NCI-H1105 (cell line): ENCODE measurements around the gene DBNL.

Experiments
- DNase-seq: peaks from one replicate; lab custom pipeline; 2025; lab: John Stamatoyannopoulos, UW

Gene DBNL

GRCh38 chr7:44100458-44101302, 56.2 kb downstream of the DBNL start:
- no peak for DNase-seq

GRCh38 chr7:44101303-44101965, 56.9 kb downstream of the DBNL start:
- no peak for DNase-seq

GRCh38 chr7:44101966-44102845, 57.7 kb downstream of the DBNL start:
- DNase-seq: no peak

GRCh38 chr7:44102846-44103565, 58.5 kb downstream of the DBNL start:
- DNase-seq: no peak

GRCh38 chr7:44103566-44103922, 59.0 kb downstream of the DBNL start:
- DNase-seq: no peak

- peak; percentile 6 for DNase-seq
Measured at GRCh38 chr7:44103923-44104859, 59.7 kb downstream of the DBNL start, which contains the start of gene AEBP1. Gene AEBP1 (plus strand): TSS chr7:44104345. CDS start chr7:44104666, 321 bp downstream.

GRCh38 chr7:44104860-44105771, 60.6 kb downstream of the DBNL start:
- DNase-seq: no peak

- no peak for DNase-seq
Measured at GRCh38 chr7:44105832-44106231, 61.3 kb downstream of the DBNL start.

- DNase-seq: no peak
Measured at GRCh38 chr7:44106311-44107065, 62.0 kb downstream of the DBNL start.

GRCh38 chr7:44107116-44107960, 62.8 kb downstream of the DBNL start:
- DNase-seq: no peak

GRCh38 chr7:44107961-44108767, 63.7 kb downstream of the DBNL start:
- no peak for DNase-seq

GRCh38 chr7:44108768-44109750, 64.6 kb downstream of the DBNL start:
- no peak for DNase-seq

- DNase-seq: no peak
Measured at GRCh38 chr7:44109991-44110390, 65.5 kb downstream of the DBNL start.

- no peak for DNase-seq
Measured at GRCh38 chr7:44110719-44111635, 66.5 kb downstream of the DBNL start.
